GM19023 (cell line): ENCODE data around the gene C2CD4D.
"Not testable (repeated sequence)": the region's sequence is repeated elsewhere in the genome, so short reads cannot be mapped to it uniquely, and the experiment has no call there.

ENCODE experiments used
- ATAC-seq: cut with Tn5 transposase; IDR thresholded peaks from one replicate; pipeline ENCODE4 v1.9.1; 2021; ENCODE audit warnings: mild to moderate bottlenecking, moderate library complexity; ENCODE audit not compliant: unreplicated experiment

Gene C2CD4D

GRCh38 chr1:151858886-151859665, 19.5 kb upstream of the C2CD4D start:
- ATAC-seq: no peak

GRCh38 chr1:151858030-151858746, 18.6 kb upstream of the C2CD4D start:
- ATAC-seq: no peak

GRCh38 chr1:151855933-151856332, 16.3 kb upstream of the C2CD4D start:
- ATAC-seq: no peak

GRCh38 chr1:151855516-151855915, 15.9 kb upstream of the C2CD4D start:
- ATAC-seq: not testable (repeated sequence)

GRCh38 chr1:151854658-151855057, 15.0 kb upstream of the C2CD4D start:
- no peak for ATAC-seq

- ATAC-seq: no peak
These were observed 13.9 kb upstream of the C2CD4D start, which contains the start of gene THEM5 for GRCh38 chr1:151853411-151853943. THEM5 (minus strand) TSS chr1:151853712; CDS start chr1:151853565, 147 bp downstream.

GRCh38 chr1:151852733-151853132, 13.1 kb upstream of the C2CD4D start:
- ATAC-seq: no peak

- no peak for ATAC-seq
These were observed 12.3 kb upstream of the C2CD4D start for GRCh38 chr1:151851886-151852285.

- no peak for ATAC-seq
These were observed 10.3 kb upstream of the C2CD4D start for GRCh38 chr1:151849871-151850270.

GRCh38 chr1:151849126-151849525, 9.5 kb upstream of the C2CD4D start:
- no peak for ATAC-seq

GRCh38 chr1:151847867-151848596, 8.4 kb upstream of the C2CD4D start:
- ATAC-seq: no peak

- no peak for ATAC-seq
These were observed 7.1 kb upstream of the C2CD4D start for GRCh38 chr1:151846686-151847237.

- no peak for ATAC-seq
These were observed 6.5 kb upstream of the C2CD4D start for GRCh38 chr1:151846062-151846568.

- ATAC-seq: no peak
These were observed 3.8 kb upstream of the C2CD4D start for GRCh38 chr1:151843398-151843797.

GRCh38 chr1:151841141-151841540, 1.5 kb upstream of the C2CD4D start:
- ATAC-seq: no peak

- ATAC-seq: no peak
These were observed 801 bp upstream of the C2CD4D start for GRCh38 chr1:151840421-151840820.

- no peak for ATAC-seq
These were observed 573 bp downstream of the C2CD4D start for GRCh38 chr1:151839082-151839412.

GRCh38 chr1:151838222-151839081, 1.2 kb downstream of the C2CD4D start:
- ATAC-seq: no peak

- ATAC-seq: no peak
These were observed 1.8 kb downstream of the C2CD4D start for GRCh38 chr1:151837884-151838221.

GRCh38 chr1:151837197-151837596, 2.4 kb downstream of the C2CD4D start:
- ATAC-seq: no peak
